ENCODE results near the gene AASDH. TPM values are rescaled to one million over a fixed set of nuclear protein-coding genes. Genes with fewer than 3 reads are reported as not detected.
A peak's percentile ranks its signal among the peaks of the same experiment; 100 is the strongest.

The AASDH gene
- total and polyA plus RNA-seq, 2 of the 13 experiments (the other 11 are each of a cell fraction or from before 2014, with no cell fraction given), result 12.6 to 14.1 TPM

DNA sequence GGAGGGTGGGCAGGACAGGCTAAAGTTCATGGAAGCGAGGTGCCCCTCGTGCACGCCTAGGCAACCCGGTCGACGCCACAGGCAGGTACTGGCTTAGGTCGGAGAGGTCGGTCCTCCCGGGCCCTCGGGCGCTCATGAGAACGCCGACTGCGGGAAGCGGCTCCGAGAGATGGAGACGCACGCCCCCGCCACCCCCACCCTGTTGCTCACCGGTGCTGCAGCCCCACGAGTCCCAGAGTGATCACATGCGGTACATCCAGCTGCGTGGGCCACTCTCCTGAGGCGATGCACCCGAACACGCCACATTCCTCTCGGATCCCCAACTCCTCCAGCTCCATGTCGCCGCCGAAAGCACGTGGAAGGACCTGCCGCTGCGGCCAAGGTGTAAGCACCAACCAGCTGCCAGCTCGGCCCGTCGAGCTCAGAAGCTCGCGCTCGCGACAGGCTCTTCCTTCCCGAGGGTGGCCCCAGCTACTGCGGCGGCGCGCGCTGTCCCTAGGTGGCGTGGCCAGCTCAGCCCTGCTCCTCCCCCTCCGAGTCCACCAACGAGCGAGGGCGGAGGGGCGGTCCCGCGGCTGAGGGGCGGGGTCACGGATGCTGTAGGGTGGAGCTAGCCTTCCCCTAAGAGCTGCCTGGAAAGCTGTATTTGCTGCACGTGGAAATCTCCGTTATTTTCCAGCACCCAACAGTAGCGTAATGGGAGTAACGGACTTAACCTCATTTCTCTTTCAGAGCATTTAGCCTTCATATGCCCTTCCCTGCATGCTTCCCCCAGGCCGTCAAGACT, 48.0 kb upstream of the AASDH start, which contains the start of gene PPAT (continued):
- TF ChIP-seq, protein P1, sequence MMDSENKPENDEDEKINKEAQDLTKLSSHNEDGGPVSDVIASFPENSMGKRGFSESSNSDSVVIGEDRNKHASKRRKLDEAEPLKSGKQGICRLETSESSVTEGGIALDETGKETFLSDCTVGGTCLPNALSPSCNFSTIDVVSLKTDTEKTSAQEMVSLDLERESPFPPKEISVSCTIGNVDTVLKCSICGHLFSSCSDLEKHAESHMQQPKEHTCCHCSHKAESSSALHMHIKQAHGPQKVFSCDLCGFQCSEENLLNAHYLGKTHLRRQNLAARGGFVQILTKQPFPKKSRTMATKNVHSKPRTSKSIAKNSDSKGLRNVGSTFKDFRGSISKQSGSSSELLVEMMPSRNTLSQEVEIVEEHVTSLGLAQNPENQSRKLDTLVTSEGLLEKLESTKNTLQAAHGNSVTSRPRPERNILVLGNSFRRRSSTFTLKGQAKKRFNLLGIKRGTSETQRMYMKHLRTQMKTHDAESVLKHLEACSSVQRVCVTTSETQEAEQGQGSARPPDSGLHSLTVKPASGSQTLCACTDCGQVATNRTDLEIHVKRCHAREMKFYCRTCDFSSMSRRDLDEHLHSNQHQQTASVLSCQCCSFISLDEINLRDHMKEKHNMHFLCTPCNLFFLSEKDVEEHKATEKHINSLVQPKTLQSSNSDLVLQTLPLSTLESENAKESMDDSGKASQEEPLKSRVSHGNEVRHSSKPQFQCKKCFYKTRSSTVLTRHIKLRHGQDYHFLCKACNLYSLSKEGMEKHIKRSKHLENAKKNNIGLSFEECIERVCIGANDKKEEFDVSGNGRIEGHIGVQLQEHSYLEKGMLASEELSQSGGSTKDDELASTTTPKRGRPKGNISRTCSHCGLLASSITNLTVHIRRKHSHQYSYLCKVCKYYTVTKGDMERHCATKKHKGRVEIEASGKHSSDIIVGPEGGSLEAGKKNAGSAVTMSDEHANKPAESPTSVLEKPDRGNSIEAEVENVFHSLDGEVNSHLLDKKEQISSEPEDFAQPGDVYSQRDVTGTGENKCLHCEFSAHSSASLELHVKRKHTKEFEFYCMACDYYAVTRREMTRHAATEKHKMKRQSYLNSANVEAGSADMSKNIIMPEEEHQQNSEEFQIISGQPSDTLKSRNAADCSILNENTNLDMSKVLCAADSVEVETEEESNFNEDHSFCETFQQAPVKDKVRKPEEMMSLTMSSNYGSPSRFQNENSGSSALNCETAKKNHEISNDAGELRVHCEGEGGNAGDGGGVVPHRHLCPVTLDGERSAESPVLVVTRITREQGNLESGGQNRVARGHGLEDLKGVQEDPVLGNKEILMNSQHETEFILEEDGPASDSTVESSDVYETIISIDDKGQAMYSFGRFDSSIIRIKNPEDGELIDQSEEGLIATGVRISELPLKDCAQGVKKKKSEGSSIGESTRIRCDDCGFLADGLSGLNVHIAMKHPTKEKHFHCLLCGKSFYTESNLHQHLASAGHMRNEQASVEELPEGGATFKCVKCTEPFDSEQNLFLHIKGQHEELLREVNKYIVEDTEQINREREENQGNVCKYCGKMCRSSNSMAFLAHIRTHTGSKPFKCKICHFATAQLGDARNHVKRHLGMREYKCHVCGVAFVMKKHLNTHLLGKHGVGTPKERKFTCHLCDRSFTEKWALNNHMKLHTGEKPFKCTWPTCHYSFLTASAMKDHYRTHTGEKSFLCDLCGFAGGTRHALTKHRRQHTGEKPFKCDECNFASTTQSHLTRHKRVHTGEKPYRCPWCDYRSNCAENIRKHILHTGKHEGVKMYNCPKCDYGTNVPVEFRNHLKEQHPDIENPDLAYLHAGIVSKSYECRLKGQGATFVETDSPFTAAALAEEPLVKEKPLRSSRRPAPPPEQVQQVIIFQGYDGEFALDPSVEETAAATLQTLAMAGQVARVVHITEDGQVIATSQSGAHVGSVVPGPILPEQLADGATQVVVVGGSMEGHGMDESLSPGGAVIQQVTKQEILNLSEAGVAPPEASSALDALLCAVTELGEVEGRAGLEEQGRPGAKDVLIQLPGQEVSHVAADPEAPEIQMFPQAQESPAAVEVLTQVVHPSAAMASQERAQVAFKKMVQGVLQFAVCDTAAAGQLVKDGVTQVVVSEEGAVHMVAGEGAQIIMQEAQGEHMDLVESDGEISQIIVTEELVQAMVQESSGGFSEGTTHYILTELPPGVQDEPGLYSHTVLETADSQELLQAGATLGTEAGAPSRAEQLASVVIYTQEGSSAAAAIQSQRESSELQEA (CRISPR knock-in tag; IDR thresholded peaks at IDR 0.05; ENCODE audit: not compliant biosample characterization), result peak; percentile 80
- TF ChIP-seq KMT2B (CRISPR knock-in tag; IDR thresholded peaks at IDR 0.05) (peak; percentile 42), ZNF749 (CRISPR knock-in tag; IDR thresholded peaks at IDR 0.05; ENCODE audit: borderline replicate concordance) (0 out of 2 replicates have a peak, but pooled peaks have one; percentile 6), ZFP90 (CRISPR knock-in tag; IDR thresholded peaks at IDR 0.05; ENCODE audit: borderline replicate concordance) (peak; percentile 84), YY1 (IDR thresholded peaks at IDR 0.05; ENCODE audit: insufficient read depth, insufficient replicate concordance, low read depth, low read length) (no peak), NR2F2 (IDR thresholded peaks at IDR 0.05; ENCODE audit: borderline replicate concordance, low read depth) (no peak), HMG20B (CRISPR knock-in tag; conservative IDR thresholded peaks at IDR 0.05) (no peak), ZFP41 (CRISPR knock-in tag; IDR thresholded peaks at IDR 0.05; ENCODE audit: borderline replicate concordance) (peak; percentile 61; the same call in 1 of the 2 replicates), ZNF547 (CRISPR knock-in tag; IDR thresholded peaks at IDR 0.05) (peak; percentile 81), ZSCAN29 (CRISPR knock-in tag; conservative IDR thresholded peaks at IDR 0.05) (peak; percentile 40; the same call in 1 of the 2 replicates)
- TF ChIP-seq, protein P2, sequence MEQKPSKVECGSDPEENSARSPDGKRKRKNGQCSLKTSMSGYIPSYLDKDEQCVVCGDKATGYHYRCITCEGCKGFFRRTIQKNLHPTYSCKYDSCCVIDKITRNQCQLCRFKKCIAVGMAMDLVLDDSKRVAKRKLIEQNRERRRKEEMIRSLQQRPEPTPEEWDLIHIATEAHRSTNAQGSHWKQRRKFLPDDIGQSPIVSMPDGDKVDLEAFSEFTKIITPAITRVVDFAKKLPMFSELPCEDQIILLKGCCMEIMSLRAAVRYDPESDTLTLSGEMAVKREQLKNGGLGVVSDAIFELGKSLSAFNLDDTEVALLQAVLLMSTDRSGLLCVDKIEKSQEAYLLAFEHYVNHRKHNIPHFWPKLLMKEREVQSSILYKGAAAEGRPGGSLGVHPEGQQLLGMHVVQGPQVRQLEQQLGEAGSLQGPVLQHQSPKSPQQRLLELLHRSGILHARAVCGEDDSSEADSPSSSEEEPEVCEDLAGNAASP (CRISPR knock-in tag; IDR thresholded peaks at IDR 0.05; ENCODE audit: borderline replicate concordance), result no peak; the same call in 1 of the 2 replicates
- TF ChIP-seq, protein P3, sequence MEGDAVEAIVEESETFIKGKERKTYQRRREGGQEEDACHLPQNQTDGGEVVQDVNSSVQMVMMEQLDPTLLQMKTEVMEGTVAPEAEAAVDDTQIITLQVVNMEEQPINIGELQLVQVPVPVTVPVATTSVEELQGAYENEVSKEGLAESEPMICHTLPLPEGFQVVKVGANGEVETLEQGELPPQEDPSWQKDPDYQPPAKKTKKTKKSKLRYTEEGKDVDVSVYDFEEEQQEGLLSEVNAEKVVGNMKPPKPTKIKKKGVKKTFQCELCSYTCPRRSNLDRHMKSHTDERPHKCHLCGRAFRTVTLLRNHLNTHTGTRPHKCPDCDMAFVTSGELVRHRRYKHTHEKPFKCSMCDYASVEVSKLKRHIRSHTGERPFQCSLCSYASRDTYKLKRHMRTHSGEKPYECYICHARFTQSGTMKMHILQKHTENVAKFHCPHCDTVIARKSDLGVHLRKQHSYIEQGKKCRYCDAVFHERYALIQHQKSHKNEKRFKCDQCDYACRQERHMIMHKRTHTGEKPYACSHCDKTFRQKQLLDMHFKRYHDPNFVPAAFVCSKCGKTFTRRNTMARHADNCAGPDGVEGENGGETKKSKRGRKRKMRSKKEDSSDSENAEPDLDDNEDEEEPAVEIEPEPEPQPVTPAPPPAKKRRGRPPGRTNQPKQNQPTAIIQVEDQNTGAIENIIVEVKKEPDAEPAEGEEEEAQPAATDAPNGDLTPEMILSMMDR (CRISPR knock-in tag; IDR thresholded peaks at IDR 0.05), result peak; percentile 62
- TF ChIP-seq, protein P4, sequence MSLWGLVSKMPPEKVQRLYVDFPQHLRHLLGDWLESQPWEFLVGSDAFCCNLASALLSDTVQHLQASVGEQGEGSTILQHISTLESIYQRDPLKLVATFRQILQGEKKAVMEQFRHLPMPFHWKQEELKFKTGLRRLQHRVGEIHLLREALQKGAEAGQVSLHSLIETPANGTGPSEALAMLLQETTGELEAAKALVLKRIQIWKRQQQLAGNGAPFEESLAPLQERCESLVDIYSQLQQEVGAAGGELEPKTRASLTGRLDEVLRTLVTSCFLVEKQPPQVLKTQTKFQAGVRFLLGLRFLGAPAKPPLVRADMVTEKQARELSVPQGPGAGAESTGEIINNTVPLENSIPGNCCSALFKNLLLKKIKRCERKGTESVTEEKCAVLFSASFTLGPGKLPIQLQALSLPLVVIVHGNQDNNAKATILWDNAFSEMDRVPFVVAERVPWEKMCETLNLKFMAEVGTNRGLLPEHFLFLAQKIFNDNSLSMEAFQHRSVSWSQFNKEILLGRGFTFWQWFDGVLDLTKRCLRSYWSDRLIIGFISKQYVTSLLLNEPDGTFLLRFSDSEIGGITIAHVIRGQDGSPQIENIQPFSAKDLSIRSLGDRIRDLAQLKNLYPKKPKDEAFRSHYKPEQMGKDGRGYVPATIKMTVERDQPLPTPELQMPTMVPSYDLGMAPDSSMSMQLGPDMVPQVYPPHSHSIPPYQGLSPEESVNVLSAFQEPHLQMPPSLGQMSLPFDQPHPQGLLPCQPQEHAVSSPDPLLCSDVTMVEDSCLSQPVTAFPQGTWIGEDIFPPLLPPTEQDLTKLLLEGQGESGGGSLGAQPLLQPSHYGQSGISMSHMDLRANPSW (CRISPR knock-in tag; IDR thresholded peaks at IDR 0.05; ENCODE audit: borderline replicate concordance), result peak; percentile 73; the same call in 1 of the 2 replicates

All from HepG2 (cell line).